A673 (cell line): ENCODE results near the gene PLA2G4A. TPM values are rescaled to one million over a fixed set of nuclear protein-coding genes. Genes with fewer than 3 reads are reported as not detected.

Experiments used
- BruUV-seq: library from RNA; stranded (reverse); fragments of 400-500 nt; replicated peaks from 2 replicates; lab custom pipeline; 2021; lab: Mats Ljungman, UMichigan
- CTCF ChIA-PET: fragments of 300-600 bp; sonication (Branson Sonifier 250); formaldehyde crosslinking; loops from one replicate; lab custom pipeline; 2022; ENCODE audit warnings: antibody characterized with exemption; lab: Charles Lee
- POLR2A ChIA-PET: fragments of 300-600 bp; sonication (Branson Sonifier 250); formaldehyde crosslinking; loops from one replicate; lab custom pipeline; 2022; ENCODE audit warnings: antibody characterized with exemption; ENCODE audit not compliant: low non-redundant PET; lab: Charles Lee
- DNase-seq: peaks from one replicate; pipeline ENCODE4 v3.0.0-alpha.2; 2015; ENCODE audit warnings: low spot score
- H3K27ac ChIP-seq: fragments of 200-600 bp; sonication (generic); 2 replicates; pipeline ENCODE4 v1.5.1; 2016; ENCODE audit warnings: mixed run types, low read depth, mild to moderate bottlenecking, mixed read lengths, antibody characterized with exemption, low read length; ENCODE audit not compliant: poor library complexity, severe bottlenecking
- H3K27me3 ChIP-seq: fragments of 200-600 bp; sonication (generic); replicated peaks from 2 replicates; pipeline ENCODE4 v1.6.1; 2017; ENCODE audit warnings: mixed run types, low read depth, mild to moderate bottlenecking, mixed read lengths, antibody characterized with exemption, low read length; ENCODE audit not compliant: insufficient read depth, poor library complexity
- H3K36me3 ChIP-seq: fragments of 200-600 bp; sonication (generic); 2 replicates; pipeline ENCODE4 v1.6.1; 2016; ENCODE audit warnings: mixed run types, mild to moderate bottlenecking, mixed read lengths, antibody characterized with exemption, low read length; ENCODE audit not compliant: insufficient read depth, poor library complexity, severe bottlenecking
- H3K4me1 ChIP-seq: fragments of 200-600 bp; sonication (generic); 2 replicates; pipeline ENCODE4 v1.6.1; 2017; ENCODE audit warnings: mixed run types, mild to moderate bottlenecking, mixed read lengths, antibody characterized with exemption, low read length; ENCODE audit not compliant: insufficient read depth, poor library complexity, severe bottlenecking
- H3K4me3 ChIP-seq: fragments of 200-600 bp; sonication (generic); 2 replicates; pipeline ENCODE4 v1.5.1; 2016; ENCODE audit warnings: low read depth, mixed run types, mild to moderate bottlenecking, mixed read lengths, low read length; ENCODE audit not compliant: poor library complexity, severe bottlenecking
- H3K9me3 ChIP-seq: fragments of 200-600 bp; sonication (generic); 2 replicates; pipeline ENCODE4 v1.6.1; 2016; ENCODE audit warnings: mixed run types, low read depth, mild to moderate bottlenecking, mixed read lengths, antibody characterized with exemption, low read length; ENCODE audit not compliant: poor library complexity, severe bottlenecking
- EZH2 ChIP-seq: fragments of 200-600 bp; sonication (generic); IDR thresholded peaks from 2 replicates; pipeline ENCODE4 v1.6.1; 2017; ENCODE audit warnings: borderline replicate concordance, low read depth, mild to moderate bottlenecking, mixed read lengths, antibody characterized with exemption, low read length; ENCODE audit not compliant: poor library complexity, severe bottlenecking
- intact Hi-C: fragments of 100-400 bp; cut with micrococcal nuclease; formaldehyde crosslinking; loops from one replicate; pipeline ENCODE4 v1.10.0; 2022; ENCODE audit not compliant: unreplicated experiment
- total RNA-seq: library from RNA; stranded (reverse); gene quantifications from 2 replicates; pipeline ENCODE4 v1.2.3, GENCODE V29; 2021
- TF ChIP-seq, protein P1 (sequence below): fragments of 300-800, 200-600 bp; sonication (generic); conservative IDR thresholded peaks from 2 replicates; pipeline ENCODE4 v1.5.1; 2017; ENCODE audit warnings: low read depth, mild to moderate bottlenecking, antibody characterized with exemption, low read length, moderate library complexity, mixed read lengths

The PLA2G4A gene
- total RNA-seq, 1 experiment from 2014 or later, result 34.4 TPM

DNA sequence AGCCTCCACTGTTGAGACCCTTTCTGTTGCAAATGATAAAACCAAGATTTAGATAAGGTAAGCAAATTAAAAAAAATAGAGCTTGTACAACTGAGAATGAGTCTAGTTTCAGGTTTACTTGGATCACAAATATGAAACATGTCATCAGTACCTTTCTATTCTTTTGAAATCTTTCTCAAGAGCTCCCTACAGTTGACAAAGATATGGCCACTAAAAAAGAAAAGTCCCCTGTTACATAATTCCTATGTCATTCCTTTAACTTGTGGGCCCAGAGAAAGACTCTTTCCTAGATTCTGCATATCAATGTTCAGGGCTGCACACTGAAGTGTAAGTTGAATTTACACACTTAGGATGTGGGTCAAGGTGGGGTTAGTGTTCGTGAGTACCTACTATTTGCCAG is 168.1 kb downstream of the PLA2G4A start:
- intact Hi-C loops, result no loop called here
- POLR2A ChIA-PET, result interaction anchor here (0.6 kb wide), 1 partner anchor 316 kb away, joined by 4 read pairs; no protein-coding TSS in a partner anchor
- no peaks in the 10 kb centered on the region for H3K9me3 ChIP-seq
- CTCF ChIA-PET, result no interaction called here
- H3K27me3 ChIP-seq, result no peaks in the 10 kb centered on the region
- H3K27ac ChIP-seq, result no peak overlapping the region
- H3K4me3 ChIP-seq, result no peak overlapping the region
- BruUV-seq, result no TSS peak
- H3K36me3 ChIP-seq, result no peaks in the 10 kb centered on the region
- TF ChIP-seq, protein P1, sequence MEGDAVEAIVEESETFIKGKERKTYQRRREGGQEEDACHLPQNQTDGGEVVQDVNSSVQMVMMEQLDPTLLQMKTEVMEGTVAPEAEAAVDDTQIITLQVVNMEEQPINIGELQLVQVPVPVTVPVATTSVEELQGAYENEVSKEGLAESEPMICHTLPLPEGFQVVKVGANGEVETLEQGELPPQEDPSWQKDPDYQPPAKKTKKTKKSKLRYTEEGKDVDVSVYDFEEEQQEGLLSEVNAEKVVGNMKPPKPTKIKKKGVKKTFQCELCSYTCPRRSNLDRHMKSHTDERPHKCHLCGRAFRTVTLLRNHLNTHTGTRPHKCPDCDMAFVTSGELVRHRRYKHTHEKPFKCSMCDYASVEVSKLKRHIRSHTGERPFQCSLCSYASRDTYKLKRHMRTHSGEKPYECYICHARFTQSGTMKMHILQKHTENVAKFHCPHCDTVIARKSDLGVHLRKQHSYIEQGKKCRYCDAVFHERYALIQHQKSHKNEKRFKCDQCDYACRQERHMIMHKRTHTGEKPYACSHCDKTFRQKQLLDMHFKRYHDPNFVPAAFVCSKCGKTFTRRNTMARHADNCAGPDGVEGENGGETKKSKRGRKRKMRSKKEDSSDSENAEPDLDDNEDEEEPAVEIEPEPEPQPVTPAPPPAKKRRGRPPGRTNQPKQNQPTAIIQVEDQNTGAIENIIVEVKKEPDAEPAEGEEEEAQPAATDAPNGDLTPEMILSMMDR, result no peak
- TF ChIP-seq EZH2, result no peak
- no peak for DNase-seq
- peaks cover 5% of the 10 kb centered on the region for H3K4me1 ChIP-seq

DNA sequence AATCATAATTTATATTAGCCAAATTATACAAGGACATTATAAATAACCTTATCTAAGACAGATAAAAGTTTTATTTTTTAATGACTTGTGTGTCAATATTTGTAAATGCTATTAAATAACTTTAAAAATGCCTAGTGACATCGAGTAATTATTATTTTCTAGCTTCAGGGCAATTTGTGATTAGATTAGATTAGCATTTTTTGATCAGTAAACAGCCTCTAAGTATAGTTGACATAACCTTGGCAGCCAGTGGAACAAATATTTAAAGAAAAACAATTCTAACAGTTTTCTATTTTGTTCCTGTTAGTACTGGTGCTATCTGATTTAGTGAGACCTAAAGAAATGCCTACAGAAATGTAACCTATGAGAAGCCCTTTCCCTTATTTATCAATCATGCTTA is 169.1 kb downstream of the PLA2G4A start:
- no peak overlapping the region for H3K27ac ChIP-seq
- no peaks in the 10 kb centered on the region for H3K9me3 ChIP-seq
- no peak for DNase-seq
- H3K4me3 ChIP-seq, result no peak overlapping the region
- ChIA-PET POLR2A (no interaction called here), CTCF (no interaction called here)
- no peaks in the 10 kb centered on the region for H3K27me3 ChIP-seq
- TF ChIP-seq, protein P1, result no peak
- TF ChIP-seq EZH2, result no peak
- intact Hi-C loops, result no loop called here
- no TSS peak for BruUV-seq
- no peaks in the 10 kb centered on the region for H3K36me3 ChIP-seq
- peaks cover 5% of the 10 kb centered on the region for H3K4me1 ChIP-seq

DNA sequence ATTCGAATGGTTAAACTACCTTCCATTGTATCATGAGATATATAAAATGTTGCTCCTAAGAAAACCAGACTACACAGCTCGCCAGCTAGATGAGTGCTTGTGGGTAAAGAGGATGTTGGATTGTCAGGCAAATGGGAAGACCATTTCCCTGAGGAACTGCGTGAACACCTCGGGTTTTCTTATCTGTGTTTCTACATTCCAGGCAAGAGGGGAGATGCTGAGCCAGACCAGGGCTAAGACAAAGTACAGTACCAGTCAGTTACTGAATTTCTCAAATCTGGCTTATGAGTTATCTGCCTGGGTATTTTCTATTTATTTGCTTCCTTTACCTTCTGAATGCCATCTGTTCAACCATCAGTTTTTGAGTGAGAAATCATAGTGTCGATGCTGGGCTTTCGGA is 170.8 kb downstream of the PLA2G4A start:
- Histone ChIP-seq H3K36me3 (no peaks in the 10 kb centered on the region), H3K27ac (no peak overlapping the region), H3K9me3 (no peaks in the 10 kb centered on the region), H3K4me3 (no peak overlapping the region), H3K27me3 (no peaks in the 10 kb centered on the region), H3K4me1 (peaks cover under 1% of the 10 kb centered on the region)
- BruUV-seq, result no TSS peak
- intact Hi-C loops, result no loop called here
- ChIA-PET POLR2A (no interaction called here), CTCF (no interaction called here)
- no peak for DNase-seq
- TF ChIP-seq, protein P1, result no peak
- TF ChIP-seq EZH2, result no peak
